Right lobe of liver (tissue), 4 donors: ENCODE measurements around the gene ANO2.

Experiments
- POLR2A ChIP-seq: fragments of 450-650 bp; IDR thresholded peaks from one replicate; pipeline ENCODE4 v1.6.1; 2017; ENCODE audit warnings: antibody characterized with exemption, mild to moderate bottlenecking
- TF ChIP-seq, protein P1 (sequence below), 4 donors: fragments of 200-600 bp in 3 of 4; fragments of 450-650 bp in 1 of 4; IDR thresholded peaks; one replicate each; pipeline versions ENCODE4 v1.5.1 to v1.8.0; 2016 to 2022; ENCODE audit warnings: antibody characterized with exemption in 4 of 4, mild to moderate bottlenecking in 2 of 4
- donor health status: DM: no; HTN: no; CAD: no.
- donor health status: DM: no; HTN: no; CAD: no.
- donor health status: DM: no; HTN: yes; CAD: no.

- no peak for TF ChIP-seq POLR2A
- TF ChIP-seq, protein P1, sequence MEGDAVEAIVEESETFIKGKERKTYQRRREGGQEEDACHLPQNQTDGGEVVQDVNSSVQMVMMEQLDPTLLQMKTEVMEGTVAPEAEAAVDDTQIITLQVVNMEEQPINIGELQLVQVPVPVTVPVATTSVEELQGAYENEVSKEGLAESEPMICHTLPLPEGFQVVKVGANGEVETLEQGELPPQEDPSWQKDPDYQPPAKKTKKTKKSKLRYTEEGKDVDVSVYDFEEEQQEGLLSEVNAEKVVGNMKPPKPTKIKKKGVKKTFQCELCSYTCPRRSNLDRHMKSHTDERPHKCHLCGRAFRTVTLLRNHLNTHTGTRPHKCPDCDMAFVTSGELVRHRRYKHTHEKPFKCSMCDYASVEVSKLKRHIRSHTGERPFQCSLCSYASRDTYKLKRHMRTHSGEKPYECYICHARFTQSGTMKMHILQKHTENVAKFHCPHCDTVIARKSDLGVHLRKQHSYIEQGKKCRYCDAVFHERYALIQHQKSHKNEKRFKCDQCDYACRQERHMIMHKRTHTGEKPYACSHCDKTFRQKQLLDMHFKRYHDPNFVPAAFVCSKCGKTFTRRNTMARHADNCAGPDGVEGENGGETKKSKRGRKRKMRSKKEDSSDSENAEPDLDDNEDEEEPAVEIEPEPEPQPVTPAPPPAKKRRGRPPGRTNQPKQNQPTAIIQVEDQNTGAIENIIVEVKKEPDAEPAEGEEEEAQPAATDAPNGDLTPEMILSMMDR (IDR thresholded peaks at IDR 0.05), result no peak
Observed at GRCh38 chr12:5773550-5773949, 171.5 kb downstream of the ANO2 start.
